ENCODE measurements around the gene EPHA7.
A peak's percentile ranks its signal among the peaks of the same experiment; 100 is the strongest.

Gene EPHA7

DNA sequence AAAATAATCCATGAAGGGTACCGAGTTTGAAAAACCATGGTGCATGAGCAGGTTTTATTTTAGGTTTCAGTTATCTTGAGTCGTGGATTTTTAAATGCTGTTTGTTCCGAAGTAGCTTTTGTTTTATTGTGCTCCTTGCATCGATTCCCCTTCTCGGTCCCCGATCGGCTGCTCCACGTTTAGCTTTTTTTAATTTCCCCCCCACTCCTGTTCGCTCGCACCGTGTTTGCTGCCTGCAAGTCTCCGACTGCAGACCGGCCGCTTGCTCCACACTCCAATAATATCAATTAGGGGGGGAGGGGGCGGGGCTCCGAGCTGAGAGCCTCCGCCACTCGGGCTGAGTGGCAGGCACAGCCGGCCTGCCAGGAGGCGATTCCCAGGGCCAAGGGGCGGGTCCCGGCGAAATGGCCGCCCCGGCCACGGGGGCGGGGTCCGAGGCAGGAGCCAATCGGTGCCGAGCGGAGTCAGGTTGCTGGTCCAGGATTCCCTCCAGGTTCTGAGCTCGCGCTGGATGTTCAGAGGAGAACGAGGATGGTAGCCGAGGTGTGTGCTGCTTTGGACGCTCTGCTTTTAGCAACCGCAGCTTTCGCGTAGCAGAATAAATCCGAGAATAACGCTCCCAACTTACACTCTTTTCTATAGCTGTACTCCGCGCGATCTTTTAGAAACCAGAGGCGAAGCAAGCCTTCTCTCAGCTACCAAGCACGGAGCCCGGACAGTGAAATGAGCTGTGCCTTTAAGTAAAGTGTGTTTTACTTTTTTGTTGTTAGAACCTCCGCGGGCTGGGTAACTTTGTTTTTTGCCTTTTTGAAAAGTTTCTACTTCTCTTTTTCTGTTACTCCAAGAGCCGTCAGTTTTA is at the start of gene EPHA7:
EPHA7 (minus strand) TSS at position 256 of the 859 bp plus-strand sequence; CDS start at position 38, 218 bp downstream.
- peak; percentile 16 for DNase-seq

DNA sequence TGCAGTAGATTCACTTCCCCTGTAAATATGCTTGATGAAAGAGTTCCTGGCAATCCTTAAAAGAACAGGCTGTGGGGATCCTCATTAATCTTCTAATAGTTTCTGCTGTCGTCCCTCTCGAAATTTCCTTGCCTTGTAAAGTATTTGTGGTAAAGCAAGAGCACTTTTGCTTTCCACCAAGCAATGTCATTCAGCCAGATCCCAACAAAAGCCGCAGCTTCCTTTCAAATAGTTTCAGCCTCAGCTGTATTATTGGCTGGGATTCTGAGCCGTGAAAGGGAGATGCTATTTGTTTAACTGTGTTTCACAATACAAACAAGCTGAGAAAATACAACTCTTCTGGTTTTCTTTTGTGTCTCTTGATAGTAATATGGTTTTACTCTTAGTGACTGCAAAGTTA is 48.9 kb upstream of the EPHA7 start:
- no peak for DNase-seq

DNA sequence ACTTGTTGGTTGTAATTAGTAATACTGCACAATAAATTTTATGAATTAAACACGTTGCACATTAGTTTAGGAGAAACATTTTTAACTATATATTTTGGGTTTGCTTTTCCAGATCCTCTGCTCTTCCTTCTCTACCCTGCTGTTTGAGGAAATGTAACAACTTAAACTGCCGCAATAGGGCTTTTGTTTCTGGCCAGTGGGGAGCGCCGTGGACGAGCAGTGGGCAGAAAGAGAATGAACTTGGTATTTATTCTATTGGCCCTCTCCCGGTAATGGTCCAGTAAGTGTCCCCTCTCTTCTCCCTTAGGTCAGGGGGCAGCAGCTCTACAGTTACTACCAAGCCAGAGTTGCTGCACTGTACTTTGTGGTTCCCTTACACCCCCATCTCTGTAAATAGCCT is 35.2 kb upstream of the EPHA7 start:
- no peak for DNase-seq

DNA sequence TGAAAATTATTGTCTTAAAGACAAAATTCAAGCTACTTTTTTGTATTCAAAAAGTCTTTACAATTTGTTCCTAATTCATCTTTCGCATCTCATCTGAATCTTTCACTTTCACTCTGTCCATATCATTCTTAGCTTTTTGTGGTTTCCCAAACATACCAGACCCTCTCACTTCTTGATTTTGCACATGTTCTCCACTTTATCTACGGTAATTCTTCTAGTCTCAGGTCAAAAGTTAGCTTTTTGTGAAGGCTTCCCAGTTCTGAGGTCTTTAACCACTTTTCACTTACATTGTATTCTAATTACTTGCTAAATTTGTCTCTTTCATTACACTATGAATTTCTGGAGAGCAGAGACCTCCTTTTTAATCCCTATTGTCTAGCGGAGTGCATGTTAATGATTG is 34.6 kb upstream of the EPHA7 start:
- DNase-seq: no peak

DNA sequence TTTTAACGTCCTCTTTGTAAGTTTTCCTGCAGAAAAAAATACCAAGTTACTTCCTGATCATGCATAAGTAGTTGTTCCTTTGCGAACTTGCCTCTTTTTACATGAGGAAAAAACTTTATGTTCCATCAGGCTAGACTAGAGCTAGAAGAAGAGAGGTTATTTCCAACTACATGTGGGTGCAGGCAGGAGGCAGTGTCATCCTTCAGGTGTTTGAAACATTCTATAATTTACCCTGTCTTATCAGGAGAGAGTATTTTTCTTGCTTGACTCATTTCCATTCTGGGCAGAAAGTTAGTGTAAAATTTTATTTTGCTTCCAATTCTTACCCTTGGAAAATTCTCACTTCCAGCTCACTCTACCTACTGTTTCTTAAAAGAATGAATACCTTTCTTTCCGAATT is 28.5 kb upstream of the EPHA7 start:
- no peak for DNase-seq

DNA sequence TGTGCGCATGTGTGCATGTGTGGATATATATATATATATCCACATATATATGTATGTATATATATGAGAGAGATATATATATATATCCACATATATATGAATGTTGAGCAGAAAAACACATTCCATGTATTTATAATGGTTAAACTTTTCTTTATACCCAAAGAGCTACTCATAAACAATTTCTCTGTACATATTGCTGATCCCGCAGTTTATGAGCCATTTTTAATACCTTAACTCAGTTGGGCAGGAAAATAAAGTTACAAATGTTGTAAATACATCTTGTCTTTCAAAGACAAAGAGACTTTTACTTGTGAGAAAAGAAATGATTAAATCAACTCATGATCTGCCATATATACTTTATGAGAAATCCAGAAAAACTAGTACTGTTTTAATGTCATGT is 18.1 kb upstream of the EPHA7 start:
- no peak for DNase-seq

DNA sequence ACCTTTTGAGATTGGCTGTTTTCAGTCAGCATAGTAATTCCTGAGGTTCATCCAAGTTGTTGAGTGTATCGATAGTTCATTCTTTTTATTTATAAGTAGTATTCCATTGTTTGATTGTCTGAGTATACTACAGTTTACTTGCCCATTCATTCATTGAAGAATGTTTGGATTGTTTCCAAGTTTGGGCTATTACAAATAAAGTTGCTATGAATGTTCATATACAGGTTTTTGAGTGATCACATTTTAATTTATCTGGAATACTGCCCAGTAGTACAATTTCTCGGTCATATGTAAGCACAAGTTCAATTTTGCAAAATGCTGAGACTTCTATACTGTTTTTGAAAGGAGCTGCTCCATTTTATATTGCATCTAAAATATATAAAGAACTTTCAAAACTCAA is 14.2 kb upstream of the EPHA7 start:
- DNase-seq: no peak

DNA sequence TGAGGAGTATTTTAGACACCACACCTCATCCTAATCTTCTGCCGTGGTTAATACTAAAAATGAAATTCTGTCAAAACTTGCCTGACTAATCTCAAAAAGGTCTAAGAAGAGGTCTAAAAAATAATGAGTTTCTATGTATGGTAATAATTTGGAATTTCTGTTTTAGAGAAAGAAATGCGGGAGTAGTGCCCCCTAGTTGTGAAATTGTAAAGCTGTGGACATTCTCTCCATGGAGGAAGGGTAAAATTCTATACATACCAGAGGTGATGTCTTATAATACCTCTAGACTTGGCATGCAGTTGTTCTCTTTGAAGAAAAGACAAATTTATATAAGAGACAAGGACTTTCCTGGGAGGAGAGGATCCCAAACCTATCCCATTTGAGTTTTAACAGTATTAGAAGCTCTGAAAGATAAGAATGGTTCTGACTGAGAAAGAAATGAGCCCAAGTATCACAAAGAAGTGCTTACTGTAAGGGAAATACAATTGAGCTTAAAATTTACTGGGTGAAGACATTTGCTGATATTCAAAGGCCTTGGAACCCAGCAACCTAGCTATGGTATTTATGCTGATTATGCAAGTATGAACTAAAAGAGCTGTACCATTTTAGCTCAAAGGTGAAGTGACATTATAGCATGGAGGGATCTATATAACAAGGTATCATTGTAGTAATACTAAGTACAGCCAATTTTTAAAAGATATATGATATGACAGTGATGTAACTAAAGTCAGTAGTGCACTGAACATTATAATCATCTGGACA is 5.1 kb upstream of the EPHA7 start:
- DNase-seq: no peak

DNA sequence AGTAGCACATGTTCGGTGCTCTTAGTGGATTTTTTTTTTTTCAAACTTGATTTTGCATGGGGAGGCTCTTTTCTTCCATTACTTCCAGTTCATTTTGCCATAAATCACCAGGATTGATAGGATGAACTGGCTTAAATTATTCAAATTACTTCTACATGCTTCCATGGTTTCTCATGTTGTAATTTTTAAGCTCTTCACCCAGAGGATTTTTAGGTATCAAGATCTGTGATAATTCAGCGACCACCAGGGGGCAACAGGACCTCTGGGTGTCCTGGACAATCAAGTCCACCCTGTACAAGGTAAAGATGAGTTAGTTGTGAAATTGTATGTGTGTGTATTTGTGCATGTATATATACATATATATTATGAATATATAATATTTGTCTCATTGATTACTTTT is 4.2 kb upstream of the EPHA7 start:
- DNase-seq: no peak

DNA sequence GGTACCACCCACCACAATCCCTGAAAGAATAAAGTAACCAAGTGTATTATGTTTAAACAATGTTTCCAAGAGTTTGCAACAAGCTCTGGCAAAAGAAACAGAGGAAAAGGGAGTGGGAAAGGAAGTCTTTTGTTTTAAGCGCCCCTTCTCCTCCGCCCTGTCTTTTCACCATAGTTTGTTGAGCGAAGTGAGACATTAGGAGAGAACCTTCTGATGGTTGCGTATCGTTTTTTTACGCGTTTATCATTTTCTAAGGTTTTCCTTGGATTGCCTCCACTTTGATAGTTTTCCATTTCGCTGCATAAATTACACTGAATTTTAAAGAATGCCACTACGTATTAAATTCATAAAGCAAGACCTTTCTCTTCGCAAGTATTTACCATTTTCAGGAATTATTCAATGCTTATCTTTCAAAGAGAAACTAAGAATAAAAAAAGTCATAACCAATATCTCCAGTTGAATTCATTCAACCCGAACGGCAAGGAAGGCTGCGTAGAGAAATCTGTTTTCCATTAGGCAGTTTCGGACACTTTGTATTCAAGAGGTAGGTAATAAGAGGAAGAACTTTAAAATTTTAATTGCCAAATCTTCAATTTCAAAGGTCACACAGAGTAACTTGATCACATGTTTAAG is 920 bp upstream of the EPHA7 start:
- no peak for DNase-seq

DNA sequence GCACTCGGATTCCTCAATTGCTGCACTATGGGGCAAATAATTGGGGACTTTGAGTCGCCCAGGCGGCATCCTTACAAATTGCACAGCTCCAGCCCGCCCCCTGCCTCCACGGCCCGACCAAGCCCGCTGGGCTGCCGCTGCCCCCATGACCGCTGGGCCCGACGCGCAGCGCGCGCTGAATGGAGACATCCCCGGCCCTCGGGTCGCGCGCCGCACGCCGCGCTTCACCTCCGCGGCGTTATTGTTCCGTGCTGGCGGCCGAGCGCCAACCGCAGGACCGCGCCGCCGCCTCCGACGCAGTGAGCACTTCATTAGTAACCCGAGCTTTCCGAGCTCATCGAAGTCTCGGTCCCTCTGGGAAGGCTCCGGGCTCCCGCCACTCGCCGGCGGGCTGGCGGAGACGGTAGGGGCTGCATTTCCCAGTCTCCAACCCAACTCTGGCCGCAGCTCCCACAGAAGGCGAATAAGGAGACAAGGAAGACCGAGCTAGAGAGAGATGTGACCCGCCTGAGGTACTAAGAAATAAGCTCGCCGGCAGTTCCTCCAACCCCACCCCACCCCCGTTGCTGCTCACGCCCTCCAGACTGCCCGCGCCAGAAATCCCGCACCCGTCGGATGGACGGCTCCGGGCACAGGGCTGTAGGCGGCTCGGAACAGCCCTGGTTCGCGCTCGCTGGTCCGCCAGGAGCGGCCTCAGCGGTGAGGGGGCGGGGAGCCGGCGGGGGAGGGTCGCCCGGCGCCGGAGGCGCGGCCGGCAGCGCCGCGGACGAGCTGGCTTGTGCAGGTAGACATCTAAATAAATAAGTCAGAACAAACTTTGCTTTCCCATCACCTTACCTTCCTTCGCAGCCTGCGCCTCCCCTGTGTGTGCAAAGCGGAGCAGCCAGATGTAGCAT is 703 bp downstream of the EPHA7 start:
- no peak for DNase-seq

DNA sequence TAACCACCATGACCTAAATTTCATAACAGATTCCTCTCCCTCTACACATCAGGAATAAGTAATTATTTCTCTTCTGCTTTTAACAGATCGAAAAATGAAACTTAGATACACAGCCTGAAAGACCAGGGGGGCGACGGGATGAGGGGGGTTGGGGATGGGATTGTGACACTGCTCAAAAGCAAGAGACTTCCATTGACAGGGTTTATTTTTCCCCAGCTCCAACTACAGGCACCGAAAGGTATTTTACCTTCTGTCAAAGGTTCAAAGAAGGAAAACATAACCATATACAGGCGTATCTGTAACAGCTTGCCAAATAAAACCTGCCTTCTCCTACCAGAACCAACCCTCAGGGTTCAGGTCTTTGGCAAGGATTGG is 1.3 kb downstream of the EPHA7 start:
- DNase-seq: no peak

DNA sequence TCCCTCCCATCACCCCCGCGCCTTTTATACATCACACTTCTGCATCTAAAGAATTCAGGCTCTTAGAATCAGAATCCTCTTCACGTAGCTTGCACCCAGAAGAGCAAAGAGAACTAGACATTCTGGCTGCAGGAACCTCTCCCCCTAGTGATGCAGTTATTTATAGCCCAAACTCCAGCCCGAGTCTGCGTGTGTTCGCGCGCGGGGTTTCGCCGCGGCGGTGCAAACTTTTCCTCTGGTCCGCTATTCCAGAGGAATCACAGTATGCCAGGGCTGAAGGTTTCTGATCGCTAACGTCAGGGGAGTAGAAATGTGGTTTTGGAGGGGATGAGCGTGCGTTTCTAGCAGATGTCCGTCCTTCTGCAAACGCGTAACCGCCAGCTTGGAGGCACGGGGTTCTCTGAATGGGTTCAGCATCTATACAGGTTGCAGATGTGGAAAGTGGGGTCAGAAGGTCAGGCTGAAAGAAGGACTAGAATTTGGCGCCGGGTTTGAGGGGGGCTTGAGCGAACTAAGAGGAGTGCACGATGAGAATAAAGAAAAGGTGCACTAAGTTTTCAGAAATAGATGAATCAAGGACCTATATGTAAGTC is 1.8 kb downstream of the EPHA7 start:
- no peak for DNase-seq

DNA sequence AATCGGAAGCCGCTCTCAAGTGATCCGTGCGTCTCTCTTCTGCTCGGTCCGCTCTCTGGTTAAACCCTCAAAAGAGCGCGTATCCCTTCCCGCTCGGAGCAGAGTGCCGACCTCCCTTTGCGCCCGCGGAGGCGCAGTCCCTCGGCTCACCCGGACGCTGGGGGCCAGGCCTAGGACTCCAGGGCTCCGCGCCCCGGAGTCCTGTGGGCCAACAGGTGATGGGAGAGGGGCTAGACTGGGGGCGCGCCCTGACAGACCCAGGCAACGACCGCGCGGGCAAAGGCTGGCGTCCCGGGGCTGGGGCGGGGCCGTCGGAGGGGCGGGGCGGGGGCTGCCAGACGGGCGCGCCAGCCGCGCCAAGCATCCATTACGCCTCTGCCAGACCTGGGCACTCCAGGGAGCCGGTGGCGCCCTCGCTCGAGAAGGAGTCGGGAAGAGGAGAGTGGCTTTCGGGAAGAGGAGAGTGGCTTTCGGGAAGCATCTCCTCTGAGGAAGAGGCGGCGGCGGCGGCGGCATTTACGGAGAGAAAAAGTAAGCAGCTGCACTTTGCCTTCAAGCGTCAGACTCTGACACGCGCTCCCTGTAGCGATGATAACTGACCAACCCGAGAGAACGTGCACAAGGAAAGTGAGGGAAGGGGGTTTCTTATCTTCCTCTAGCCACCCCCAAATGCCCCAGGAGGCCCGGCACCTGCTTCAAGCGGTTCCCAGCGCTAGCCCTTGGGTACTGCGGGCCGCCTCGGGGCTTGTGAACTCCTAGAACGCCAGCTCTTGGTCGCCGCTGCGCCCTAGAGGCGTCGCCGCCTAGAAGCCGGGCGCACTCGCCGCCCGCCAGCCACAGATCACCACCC is 2.6 kb downstream of the EPHA7 start:
- no peak for DNase-seq

DNA sequence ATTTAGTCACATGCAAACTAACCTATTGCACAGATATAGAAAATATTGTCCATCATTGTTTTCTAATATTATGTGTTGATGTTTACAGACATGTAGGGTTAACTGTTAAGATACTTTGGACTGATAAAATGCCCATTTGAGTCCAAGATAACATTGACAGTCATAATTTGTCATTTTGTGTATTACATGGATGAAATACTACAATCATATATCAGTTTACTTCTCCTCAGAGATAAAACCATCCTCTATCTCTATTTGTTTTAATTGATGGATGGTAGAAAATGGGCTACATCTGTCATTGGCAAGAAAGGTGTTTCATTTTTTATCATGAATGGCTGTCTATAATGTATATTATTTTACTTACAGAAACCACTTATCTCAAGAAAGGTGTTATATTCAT is 6.2 kb downstream of the EPHA7 start:
- no peak for DNase-seq

DNA sequence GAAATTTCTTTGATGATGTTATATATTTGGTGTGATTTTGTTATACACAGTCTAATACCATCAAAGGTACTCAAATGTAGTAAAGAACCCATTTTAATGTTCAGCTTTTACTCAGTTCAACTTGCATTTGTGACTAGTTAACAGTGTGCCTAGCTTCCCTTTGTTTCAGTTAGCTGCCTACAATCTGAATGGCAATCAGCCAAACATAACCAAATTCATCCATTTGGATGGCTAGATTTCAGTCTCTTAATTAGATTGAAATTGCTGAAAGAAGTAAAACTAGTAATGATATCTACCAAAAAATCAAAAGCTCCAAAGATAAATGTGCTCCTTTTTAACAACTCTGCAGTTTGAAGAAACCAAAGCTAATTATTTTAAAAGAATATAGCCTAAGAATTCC is 6.9 kb downstream of the EPHA7 start:
- no peak for DNase-seq

DNA sequence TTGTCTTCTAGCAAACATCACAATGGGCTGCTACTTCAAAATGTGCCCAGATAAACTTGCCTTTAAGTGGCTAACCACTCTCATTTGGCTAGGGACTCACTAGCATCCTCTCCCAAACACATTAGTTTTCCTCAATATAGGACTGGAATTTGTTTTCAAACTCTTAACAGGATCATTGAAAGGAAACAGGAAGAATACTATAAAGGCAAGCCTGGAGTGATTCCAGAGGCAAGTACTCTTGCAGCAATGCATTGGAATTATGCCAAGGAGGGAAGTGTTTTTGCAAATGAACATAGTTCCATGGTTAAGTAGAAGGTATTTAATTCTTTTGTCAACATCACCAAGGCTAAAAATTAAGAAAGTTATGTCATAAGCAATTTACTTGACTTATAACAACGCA is 12.2 kb downstream of the EPHA7 start:
- no peak for DNase-seq

DNA sequence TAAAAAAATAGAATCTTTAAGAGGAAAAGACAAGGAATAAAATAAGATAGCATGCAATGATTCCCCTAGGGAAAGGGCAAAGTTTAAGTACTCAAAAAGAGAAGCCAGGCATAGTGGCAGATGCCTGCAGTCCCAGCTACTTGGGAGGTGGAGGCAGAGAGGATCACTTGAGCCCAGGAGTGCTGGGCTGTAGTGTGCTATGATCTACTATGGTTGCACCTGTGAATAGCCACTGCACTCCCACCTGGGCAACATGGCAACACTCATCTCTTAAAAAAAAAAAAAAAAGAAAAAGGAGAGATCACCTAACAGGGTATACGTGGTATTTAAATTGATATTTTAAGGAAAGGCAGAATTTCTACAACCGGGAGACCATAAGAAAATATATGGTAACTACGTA is 16.0 kb downstream of the EPHA7 start:
- DNase-seq: no peak

DNA sequence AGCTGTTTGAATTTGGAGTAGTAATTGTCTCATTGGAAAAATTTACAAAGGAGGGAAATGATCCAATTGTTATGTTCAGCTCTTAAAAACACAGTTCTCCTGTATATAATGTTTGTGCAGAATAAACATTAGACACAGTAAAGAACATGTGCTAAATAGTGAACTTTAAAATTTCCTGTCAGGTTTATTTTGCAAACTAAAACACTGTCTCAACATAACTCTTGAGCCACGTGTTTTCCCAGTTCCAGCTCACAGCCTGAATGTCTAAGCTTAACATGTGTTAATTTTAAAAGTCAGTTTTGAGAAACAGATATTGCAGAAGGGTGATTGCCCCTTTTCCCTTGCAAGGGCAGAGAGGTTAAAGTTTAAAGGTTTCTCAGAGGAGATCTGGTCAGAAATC is 20.6 kb downstream of the EPHA7 start:
- DNase-seq: no peak

DNA sequence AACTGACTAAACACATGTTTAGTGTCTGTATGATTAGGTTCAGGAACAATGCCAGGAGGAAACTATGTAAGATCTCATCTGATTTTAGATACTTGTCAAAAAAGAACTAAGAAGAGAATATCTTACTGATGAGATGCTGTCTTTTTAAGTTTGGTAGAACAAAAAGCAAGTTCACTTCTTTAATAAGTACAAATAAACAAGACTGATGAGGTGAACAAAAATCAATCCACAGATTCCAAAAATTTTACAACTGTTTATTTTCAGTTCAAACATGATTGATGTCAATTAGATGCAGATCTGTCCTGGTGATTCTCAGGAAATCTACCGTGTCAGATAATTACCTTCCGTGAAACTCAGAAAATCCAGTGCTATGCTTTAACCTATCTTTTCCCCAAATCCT is 24.9 kb downstream of the EPHA7 start:
- no peak for DNase-seq

DNA sequence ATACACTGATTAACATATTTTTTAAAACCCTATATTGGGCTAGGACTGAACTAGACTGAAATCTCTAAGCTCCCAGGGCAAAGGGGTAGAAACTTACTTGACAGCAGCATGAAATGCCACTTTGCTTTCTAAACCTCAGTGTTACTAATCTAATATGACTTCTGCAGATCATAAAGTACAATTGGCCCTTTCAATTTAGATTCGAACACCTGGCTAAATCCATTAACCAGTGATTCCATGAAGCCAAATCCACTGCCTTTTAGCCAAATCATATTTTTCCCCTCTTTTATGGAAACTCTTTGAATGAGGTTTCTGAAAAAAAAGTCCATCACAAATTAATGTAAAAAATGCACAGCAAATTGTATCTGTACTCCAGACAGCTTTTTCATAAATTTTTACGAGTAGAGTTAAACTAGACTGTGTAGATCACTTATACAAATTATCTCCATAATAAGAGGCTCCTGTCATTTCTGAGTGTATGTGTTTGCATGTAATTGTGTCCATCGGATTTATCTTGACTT is 25.7 kb downstream of the EPHA7 start:
- DNase-seq: no peak

Data from CD4-positive, alpha-beta T cell treated with Interferon gamma for 1 hour (primary cell).